B cell (primary cell): ENCODE measurements around the gene PGP.

Experiments used
- CTCF ChIP-seq: fragments of 200-600 bp; IDR thresholded peaks from one replicate; pipeline ENCODE4 v1.8.0; 2022; ENCODE audit warnings: antibody characterized with exemption, mild to moderate bottlenecking
- EZH2 ChIP-seq: IDR thresholded peaks from 2 replicates; pipeline ENCODE4 v1.6.1; 2012; ENCODE audit warnings: borderline replicate concordance, low read depth, mild to moderate bottlenecking, moderate library complexity, low read length; ENCODE audit not compliant: insufficient read depth, poor library complexity, severe bottlenecking

- TF ChIP-seq EZH2, result no peak
- no peak for TF ChIP-seq CTCF
Observed at GRCh38 chr16:2235234-2235651, 20.6 kb upstream of the PGP start.
